Esophagus muscularis mucosa (tissue), 4 donors: ENCODE data around the gene OR52A1. TPM values are rescaled to one million over a fixed set of nuclear protein-coding genes. Genes with fewer than 3 reads are reported as not detected.

Source experiments
- DNase-seq: peaks from one replicate; pipeline ENCODE4 v3.0.0-alpha.2; 2017; ENCODE audit errors: extremely low spot score
- H3K27ac ChIP-seq, 4 donors: fragments of 200-600 bp; sonication (generic); replicated peaks in 1 of 4; 1 replicate in 3 of 4; 2 replicates in 1 of 4; pipeline ENCODE4 v1.5.1; 2016 to 2019; ENCODE audit warnings: mild to moderate bottlenecking in 1 of 4
- H3K27me3 ChIP-seq, 4 donors: fragments of 200-600 bp; sonication (generic); one replicate each; pipeline versions ENCODE4 v1.5.1 to v1.6.0; 2016 to 2019
- H3K36me3 ChIP-seq, 4 donors: fragments of 200-600 bp; sonication (generic); one replicate each; pipeline ENCODE4 v1.5.1; 2016 to 2019
- H3K4me1 ChIP-seq, 4 donors: fragments of 200-600 bp; sonication (generic); one replicate each; pipeline ENCODE4 v1.5.1; 2016 to 2019
- H3K4me3 ChIP-seq, 4 donors: fragments of 200-600 bp; sonication (generic); 1 replicate in 2 of 4; 2 replicates in 2 of 4; pipeline ENCODE4 v1.5.1; 2016 to 2019; ENCODE audit warnings: mild to moderate bottlenecking in 4 of 4, moderate library complexity in 1 of 4
- H3K9me3 ChIP-seq, 4 donors: fragments of 200-600 bp; sonication (generic); 1 replicate in 3 of 4; 2 replicates in 1 of 4; pipeline ENCODE4 v1.5.1; 2016 to 2019
- CTCF ChIP-seq, 3 experiments: fragments of 200-600 bp in 2 of 3; fragments of 450-650 bp in 1 of 3; sonication (generic) in 2 of 3; IDR thresholded peaks; one replicate each; pipeline ENCODE4 v1.5.1; 2017 to 2019; ENCODE audit warnings: antibody characterized with exemption in 3 of 3, mild to moderate bottlenecking in 2 of 3, moderate library complexity in 1 of 3
- EP300 ChIP-seq: sonication (generic); formaldehyde crosslinking; IDR thresholded peaks from one replicate; pipeline ENCODE4 v1.6.1; 2017; ENCODE audit warnings: antibody characterized with exemption
- POLR2A ChIP-seq: fragments of 450-650 bp; IDR thresholded peaks from one replicate; pipeline ENCODE4 v1.6.1; 2017; ENCODE audit warnings: antibody characterized with exemption, moderate library complexity, mild to moderate bottlenecking, low read depth
- POLR2AphosphoS5 ChIP-seq, 2 donors: sonication (generic); formaldehyde crosslinking; IDR thresholded peaks; one replicate each; pipeline ENCODE4 v1.6.1; 2017; ENCODE audit warnings: antibody characterized with exemption in 2 of 2
- WGBS: methylation state at CpG from one replicate; pipeline ENCODE4 v1.1.5; 2018; 5-methylcytosine and 5-hydroxymethylcytosine counted together
- intact Hi-C: fragments of 100-400 bp; cut with DNase I; formaldehyde crosslinking; loops from one replicate; pipeline ENCODE4 v1.15.1; 2023
- total RNA-seq, 4 donors: library from RNA; depleted of rRNA; stranded (reverse); fragments of >200 nt; gene quantifications; one replicate each; pipeline versions ENCODE4 v1.1.0 to v1.2.1, GENCODE V29; 2016

OR52A1 gene
- total RNA-seq, 4 donors from 2014 or later, result not detected

GRCh38 chr11:5118893-5119292, 35.7 kb downstream of the OR52A1 start:
- WGBS, result 84% methylated on average over 1 of the region's 1 CpG
- no peaks in the 10 kb centered on the region for H3K9me3 ChIP-seq
- intact Hi-C loops, result no loop called here
- no peak overlapping the region for H3K27ac ChIP-seq
- no peaks in the 10 kb centered on the region for H3K4me1 ChIP-seq
- H3K27me3 ChIP-seq, result no peaks in the 10 kb centered on the region
- H3K4me3 ChIP-seq, result no peak overlapping the region
- DNase-seq, result no peak
- no peak for TF ChIP-seq EP300
- no peaks in the 10 kb centered on the region for H3K36me3 ChIP-seq

- no peaks in the 10 kb centered on the region for H3K9me3 ChIP-seq
- H3K4me1 ChIP-seq, result no peaks in the 10 kb centered on the region
- no peak for TF ChIP-seq POLR2AphosphoS5 (IDR thresholded peaks at IDR 0.05)
- TF ChIP-seq POLR2A, result no peak
- no peak for TF ChIP-seq CTCF (IDR thresholded peaks at IDR 0.05)
- TF ChIP-seq EP300, result no peak
- no peaks in the 10 kb centered on the region for H3K27me3 ChIP-seq
- H3K27ac ChIP-seq, result no peak overlapping the region
- H3K36me3 ChIP-seq, result no peaks in the 10 kb centered on the region
- no peak for DNase-seq
- H3K4me3 ChIP-seq, result no peak overlapping the region
- intact Hi-C loops, result no loop called here
Observed at GRCh38 chr11:5117588-5117987, 37.0 kb downstream of the OR52A1 start.

GRCh38 chr11:5115339-5115738, 39.2 kb downstream of the OR52A1 start:
- Histone ChIP-seq H3K27me3 (no peaks in the 10 kb centered on the region), H3K27ac (no peak overlapping the region), H3K4me1 (no peaks in the 10 kb centered on the region), H3K36me3 (no peaks in the 10 kb centered on the region), H3K9me3 (no peaks in the 10 kb centered on the region), H3K4me3 (no peak overlapping the region)
- DNase-seq, result no peak
- intact Hi-C loops, result no loop called here
- 75% methylated on average over 3 of the region's 3 CpGs for WGBS
- TF ChIP-seq CTCF (IDR thresholded peaks at IDR 0.05) (no peak), POLR2A (no peak), POLR2AphosphoS5 (IDR thresholded peaks at IDR 0.05) (no peak), EP300 (no peak)

GRCh38 chr11:5107285-5107684, 47.3 kb downstream of the OR52A1 start:
- DNase-seq, result no peak
- Histone ChIP-seq H3K27ac (no peak overlapping the region), H3K36me3 (no peaks in the 10 kb centered on the region), H3K4me1 (no peaks in the 10 kb centered on the region), H3K9me3 (no peaks in the 10 kb centered on the region), H3K27me3 (no peaks in the 10 kb centered on the region), H3K4me3 (no peak overlapping the region)
- intact Hi-C loops, result no loop called here
- no peak for TF ChIP-seq EP300
- no peak for TF ChIP-seq POLR2AphosphoS5 (IDR thresholded peaks at IDR 0.05)
- no peak for TF ChIP-seq POLR2A
- no peak for TF ChIP-seq CTCF (IDR thresholded peaks at IDR 0.05)
- 55% methylated on average over 3 of the region's 3 CpGs for WGBS

- no peaks in the 10 kb centered on the region for H3K36me3 ChIP-seq
- no peak for DNase-seq
- H3K27me3 ChIP-seq, result no peaks in the 10 kb centered on the region
- H3K4me1 ChIP-seq, result no peaks in the 10 kb centered on the region
- H3K4me3 ChIP-seq, result no peak overlapping the region
- TF ChIP-seq POLR2A, result no peak
- no peak for TF ChIP-seq POLR2AphosphoS5 (IDR thresholded peaks at IDR 0.05)
- TF ChIP-seq CTCF (IDR thresholded peaks at IDR 0.05), result no peak
- TF ChIP-seq EP300, result no peak
- no peaks in the 10 kb centered on the region for H3K9me3 ChIP-seq
- intact Hi-C loops, result no loop called here
- no peak overlapping the region for H3K27ac ChIP-seq
Observed at GRCh38 chr11:5103066-5103465, 51.5 kb downstream of the OR52A1 start.
